SK-N-SH (cell line): ENCODE results near the gene WDR7. TPM values are rescaled to one million over a fixed set of nuclear protein-coding genes. Genes with fewer than 3 reads are reported as not detected.
A peak's percentile ranks its signal among the peaks of the same experiment; 100 is the strongest.

Experiments used
- CTCF ChIA-PET: fragments of 300-600, 350-600 bp; formaldehyde crosslinking; extraction: SDS; loops from one replicate; lab custom pipeline; 2021; lab: Yijun Ruan, JAX
- POLR2A ChIA-PET: fragments of 350-600 bp; sonication (Branson Sonifier 250); formaldehyde crosslinking; extraction: SDS; loops from one replicate; lab custom pipeline; 2020; ENCODE audit warnings: antibody characterized with exemption, inconsistent platforms; lab: Yijun Ruan, JAX
- DNase-seq: peaks from one replicate; pipeline ENCODE4 v3.0.0; 2012
- H2AFZ ChIP-seq: fragments of 200-600 bp; sonication (generic); 2 replicates; pipeline ENCODE4 v1.8.1; 2016; ENCODE audit warnings: antibody characterized with exemption, mild to moderate bottlenecking, low read depth
- H3F3A ChIP-seq: fragments of 200-600 bp; sonication (generic); replicated peaks from 2 replicates; pipeline ENCODE3; 2016; ENCODE audit warnings: antibody characterized with exemption, mild to moderate bottlenecking; ENCODE audit not compliant: insufficient read depth
- H3K27ac ChIP-seq, 2 experiments: fragments of 200-500 bp in 1 of 2; fragments of 200-600 bp in 1 of 2; sonication (Bioruptor generic) in 1 of 2; sonication (generic), shearing (Covaris generic) in 1 of 2; 2 replicates each; pipeline versions ENCODE4 v1.5.1 to v1.6.1; 2014 to 2016; ENCODE audit warnings: low read depth in 2 of 2, inconsistent platforms in 1 of 2, low read length in 1 of 2, mild to moderate bottlenecking in 1 of 2, mixed read lengths in 1 of 2
- H3K27me3 ChIP-seq: fragments of 200-600 bp; sonication (generic), shearing (Covaris generic); 2 replicates; pipeline ENCODE4 v1.6.1; 2016; ENCODE audit warnings: mixed run types; ENCODE audit not compliant: insufficient read depth
- H3K36me3 ChIP-seq, 2 experiments: fragments of 200-500 bp in 1 of 2; fragments of 200-600 bp in 1 of 2; sonication (Bioruptor generic) in 1 of 2; sonication (generic) in 1 of 2; replicated peaks in 1 of 2; 2 replicates each; pipeline versions ENCODE3 to v1.5.1; 2014 to 2016; ENCODE audit warnings: low read length in 1 of 2, mild to moderate bottlenecking in 1 of 2; ENCODE audit not compliant: insufficient read depth in 2 of 2, control insufficient read depth in 1 of 2
- H3K4me1 ChIP-seq, 2 experiments: fragments of 200-500 bp in 1 of 2; fragments of 200-600 bp in 1 of 2; sonication (Bioruptor generic) in 1 of 2; sonication (generic), shearing (Covaris generic) in 1 of 2; 2 replicates each; pipeline versions ENCODE4 v1.5.1 to v1.6.1; 2014 to 2016; ENCODE audit warnings: low read depth in 1 of 2, low read length in 1 of 2, mixed run types in 1 of 2; ENCODE audit not compliant: insufficient read depth in 2 of 2, control insufficient read depth in 1 of 2
- H3K4me2 ChIP-seq: fragments of 200-600 bp; sonication (generic), shearing (Covaris generic); 2 replicates; pipeline ENCODE4 v1.6.1; 2017; ENCODE audit warnings: mixed run types
- H3K4me3 ChIP-seq, 2 experiments: fragments of 200-500 bp in 1 of 2; fragments of 200-600 bp in 1 of 2; sonication (Bioruptor generic) in 1 of 2; sonication (generic), shearing (Covaris generic) in 1 of 2; 2 replicates each; pipeline versions ENCODE4 v1.5.1 to v1.8.1; 2014 to 2016; ENCODE audit warnings: low read depth in 2 of 2, inconsistent platforms in 1 of 2, low read length in 1 of 2, mild to moderate bottlenecking in 1 of 2, mixed read lengths in 1 of 2, moderate library complexity in 1 of 2
- H3K79me2 ChIP-seq: fragments of 200-600 bp; sonication (generic); 2 replicates; pipeline ENCODE4 v1.8.1; 2017; ENCODE audit warnings: mild to moderate bottlenecking; ENCODE audit not compliant: insufficient read depth
- H3K9ac ChIP-seq: fragments of 200-600 bp; sonication (generic); 2 replicates; pipeline ENCODE4 v1.6.1; 2017; ENCODE audit warnings: mixed run types
- H3K9me2 ChIP-seq: fragments of 200-600 bp; sonication (generic); 2 replicates; pipeline ENCODE4 v1.6.1; 2017; ENCODE audit warnings: mixed run types
- H3K9me3 ChIP-seq: fragments of 200-600 bp; sonication (generic); 2 replicates; pipeline ENCODE4 v1.6.1; 2017; ENCODE audit warnings: mixed run types, mild to moderate bottlenecking, moderate library complexity
- H4K20me1 ChIP-seq: fragments of 200-600 bp; sonication (generic); 2 replicates; pipeline ENCODE4 v1.6.1; 2017; ENCODE audit warnings: mild to moderate bottlenecking, mixed run types; ENCODE audit not compliant: insufficient read depth
- ELF1 ChIP-seq: IDR thresholded peaks from 2 replicates; pipeline ENCODE4 v1.4.0; 2012
- EP300 ChIP-seq, 2 experiments: IDR thresholded peaks; 2 replicates each; pipeline versions ENCODE4 v1.4.0 to v1.6.1; 2012; ENCODE audit warnings: borderline replicate concordance in 1 of 2, low read depth in 1 of 2, low read length in 1 of 2
- FOSL2 ChIP-seq: IDR thresholded peaks from 2 replicates; pipeline ENCODE4 v1.4.0; 2012; ENCODE audit warnings: low read depth, mild to moderate bottlenecking, moderate library complexity, borderline replicate concordance
- FOXM1 ChIP-seq: IDR thresholded peaks from 2 replicates; pipeline ENCODE4 v1.4.0; 2012; ENCODE audit warnings: low read depth, mild to moderate bottlenecking
- GABPA ChIP-seq: IDR thresholded peaks from 2 replicates; pipeline ENCODE4 v1.4.0; 2012; ENCODE audit warnings: low read depth, mild to moderate bottlenecking
- GATA2 ChIP-seq: sonication (generic); formaldehyde crosslinking; IDR thresholded peaks from 2 replicates; pipeline ENCODE4 v1.5.0; 2020; ENCODE audit warnings: mild to moderate bottlenecking, missing genetic modification reagents
- JUND ChIP-seq: IDR thresholded peaks from 2 replicates; pipeline ENCODE4 v1.4.0; 2012
- MEF2A ChIP-seq: IDR thresholded peaks from 2 replicates; pipeline ENCODE4 v1.4.0; 2012; ENCODE audit warnings: low read depth, borderline replicate concordance
- POLR2AphosphoS5 ChIP-seq: IDR thresholded peaks from 2 replicates; pipeline ENCODE4 v1.6.1; 2012; ENCODE audit warnings: low read depth, low read length
- RAD21 ChIP-seq: IDR thresholded peaks from 2 replicates; pipeline ENCODE4 v1.6.1; 2012; ENCODE audit warnings: mild to moderate bottlenecking, low read length
- RCOR1 ChIP-seq: fragments of 150-350 bp; IDR thresholded peaks from 2 replicates; pipeline ENCODE4 v1.6.1; 2017; ENCODE audit warnings: antibody characterized with exemption, low read length
- RXRA ChIP-seq: IDR thresholded peaks from 2 replicates; pipeline ENCODE4 v1.4.0; 2012; ENCODE audit warnings: low read depth, mild to moderate bottlenecking, borderline replicate concordance
- SMC3 ChIP-seq: IDR thresholded peaks from 2 replicates; pipeline ENCODE4 v1.6.1; 2012; ENCODE audit warnings: low read depth, low read length, improper control_type of control experiment
- TCF12 ChIP-seq: IDR thresholded peaks from 2 replicates; pipeline ENCODE4 v1.4.0; 2012
- TEAD4 ChIP-seq: IDR thresholded peaks from 2 replicates; pipeline ENCODE4 v1.4.0; 2012; ENCODE audit warnings: mild to moderate bottlenecking, borderline replicate concordance; ENCODE audit not compliant: insufficient read depth
- WGBS: methylation state at CpG from one replicate; pipeline ENCODE4 v1.1.6; 2017; ENCODE audit warnings: low lambda C conversion rate; 5-methylcytosine and 5-hydroxymethylcytosine counted together
- polyA plus RNA-seq, 3 experiments: library from polyadenylated mRNA; depleted of rRNA; stranded (reverse); fragments of >200 nt; gene quantifications; 2 replicates each; pipeline ENCODE4 v1.2.3, GENCODE V29; 2012
- TF ChIP-seq, protein P1 (sequence below): IDR thresholded peaks from 2 replicates; pipeline ENCODE4 v1.4.0; 2012; ENCODE audit warnings: low read depth
- TF ChIP-seq, protein P2 (sequence below): fragments of 150-350 bp; IDR thresholded peaks from 2 replicates; pipeline ENCODE4 v1.6.1; 2017; ENCODE audit warnings: antibody characterized with exemption, low read length, low read depth, borderline replicate concordance
- TF ChIP-seq, protein P3 (sequence below): fragments of 200-600 bp; sonication (generic); IDR thresholded peaks from 2 replicates; pipeline ENCODE4 v1.6.1; 2017; ENCODE audit warnings: antibody characterized with exemption, mild to moderate bottlenecking, moderate library complexity
- TF ChIP-seq, protein P4 (sequence below): IDR thresholded peaks from 2 replicates; pipeline ENCODE4 v1.4.0; 2012; ENCODE audit warnings: low read depth, borderline replicate concordance
- TF ChIP-seq, protein P5 (sequence below): IDR thresholded peaks from 2 replicates; pipeline ENCODE4; 2012

Gene WDR7
- polyA plus RNA-seq, 1 of the 3 experiments (the other 2 are of a cell fraction): 4.1 TPM

DNA sequence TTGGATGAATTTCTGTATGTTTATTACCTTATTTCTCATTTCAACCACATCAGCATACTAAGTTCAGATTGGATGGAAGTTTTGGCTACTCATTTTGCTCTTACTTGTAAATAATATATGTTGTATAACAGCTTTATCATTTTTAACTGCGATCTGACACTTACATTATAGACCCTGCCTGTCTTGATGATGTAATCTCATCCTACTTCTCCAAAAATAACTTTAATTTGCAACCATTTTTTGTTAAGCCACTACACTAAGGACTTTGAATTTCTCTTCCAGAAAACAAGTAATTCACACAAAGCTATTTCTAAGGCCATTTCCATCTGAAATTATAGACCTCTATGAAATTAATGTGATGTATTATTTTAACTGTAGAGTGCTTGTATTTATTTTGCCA, 240.7 kb downstream of the WDR7 start:
- Histone ChIP-seq H3K27me3 (no peaks in the 10 kb centered on the region), H3K4me1 (peaks cover 0 to 21% of the 10 kb centered on the region in 2 experiments; a peak in 3 of 4 replicates), H3K4me2 (no peak overlapping the region), H3K36me3 (no peaks in the 10 kb centered on the region), H2AFZ (peak overlapping the region; percentile 44; the same call in 1 of the 2 replicates), H3K79me2 (no peaks in the 10 kb centered on the region), H3K9me3 (no peaks in the 10 kb centered on the region), H3K9me2 (no peaks in the 10 kb centered on the region), H3K9ac (no peak overlapping the region), H3F3A (peaks cover 19% of the 10 kb centered on the region), H3K27ac (peak overlapping the region in 1 of 2 experiments; percentile 85; a peak in 2 of 4 replicates), H4K20me1 (no peaks in the 10 kb centered on the region), H3K4me3 (no peak overlapping the region)
- CTCF ChIA-PET: interaction anchor here (1.1 to 2.2 kb wide), 2 partner anchors 22 to 546 kb away, joined by 3 to 10 read pairs; no protein-coding TSS in a partner anchor
- TF ChIP-seq SMC3 (no peak), FOSL2 (no peak), GABPA (no peak), FOXM1 (no peak), POLR2AphosphoS5 (no peak), RAD21 (no peak), EP300 (IDR thresholded peaks at IDR 0.05; ENCODE audit: borderline replicate concordance in 1 of 2, low read depth in 1 of 2, low read length in 1 of 2) (no peak), RCOR1 (no peak), MEF2A (no peak), JUND (no peak), GATA2 (CRISPR knock-in tag) (no peak), ELF1 (no peak), RXRA (no peak), TEAD4 (no peak), TCF12 (no peak)
- TF ChIP-seq, protein P1, sequence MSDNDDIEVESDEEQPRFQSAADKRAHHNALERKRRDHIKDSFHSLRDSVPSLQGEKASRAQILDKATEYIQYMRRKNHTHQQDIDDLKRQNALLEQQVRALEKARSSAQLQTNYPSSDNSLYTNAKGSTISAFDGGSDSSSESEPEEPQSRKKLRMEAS: no peak
- TF ChIP-seq, protein P2, sequence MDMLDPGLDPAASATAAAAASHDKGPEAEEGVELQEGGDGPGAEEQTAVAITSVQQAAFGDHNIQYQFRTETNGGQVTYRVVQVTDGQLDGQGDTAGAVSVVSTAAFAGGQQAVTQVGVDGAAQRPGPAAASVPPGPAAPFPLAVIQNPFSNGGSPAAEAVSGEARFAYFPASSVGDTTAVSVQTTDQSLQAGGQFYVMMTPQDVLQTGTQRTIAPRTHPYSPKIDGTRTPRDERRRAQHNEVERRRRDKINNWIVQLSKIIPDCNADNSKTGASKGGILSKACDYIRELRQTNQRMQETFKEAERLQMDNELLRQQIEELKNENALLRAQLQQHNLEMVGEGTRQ: no peak
- TF ChIP-seq, protein P3, sequence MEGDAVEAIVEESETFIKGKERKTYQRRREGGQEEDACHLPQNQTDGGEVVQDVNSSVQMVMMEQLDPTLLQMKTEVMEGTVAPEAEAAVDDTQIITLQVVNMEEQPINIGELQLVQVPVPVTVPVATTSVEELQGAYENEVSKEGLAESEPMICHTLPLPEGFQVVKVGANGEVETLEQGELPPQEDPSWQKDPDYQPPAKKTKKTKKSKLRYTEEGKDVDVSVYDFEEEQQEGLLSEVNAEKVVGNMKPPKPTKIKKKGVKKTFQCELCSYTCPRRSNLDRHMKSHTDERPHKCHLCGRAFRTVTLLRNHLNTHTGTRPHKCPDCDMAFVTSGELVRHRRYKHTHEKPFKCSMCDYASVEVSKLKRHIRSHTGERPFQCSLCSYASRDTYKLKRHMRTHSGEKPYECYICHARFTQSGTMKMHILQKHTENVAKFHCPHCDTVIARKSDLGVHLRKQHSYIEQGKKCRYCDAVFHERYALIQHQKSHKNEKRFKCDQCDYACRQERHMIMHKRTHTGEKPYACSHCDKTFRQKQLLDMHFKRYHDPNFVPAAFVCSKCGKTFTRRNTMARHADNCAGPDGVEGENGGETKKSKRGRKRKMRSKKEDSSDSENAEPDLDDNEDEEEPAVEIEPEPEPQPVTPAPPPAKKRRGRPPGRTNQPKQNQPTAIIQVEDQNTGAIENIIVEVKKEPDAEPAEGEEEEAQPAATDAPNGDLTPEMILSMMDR: no peak
- TF ChIP-seq, protein P4, sequence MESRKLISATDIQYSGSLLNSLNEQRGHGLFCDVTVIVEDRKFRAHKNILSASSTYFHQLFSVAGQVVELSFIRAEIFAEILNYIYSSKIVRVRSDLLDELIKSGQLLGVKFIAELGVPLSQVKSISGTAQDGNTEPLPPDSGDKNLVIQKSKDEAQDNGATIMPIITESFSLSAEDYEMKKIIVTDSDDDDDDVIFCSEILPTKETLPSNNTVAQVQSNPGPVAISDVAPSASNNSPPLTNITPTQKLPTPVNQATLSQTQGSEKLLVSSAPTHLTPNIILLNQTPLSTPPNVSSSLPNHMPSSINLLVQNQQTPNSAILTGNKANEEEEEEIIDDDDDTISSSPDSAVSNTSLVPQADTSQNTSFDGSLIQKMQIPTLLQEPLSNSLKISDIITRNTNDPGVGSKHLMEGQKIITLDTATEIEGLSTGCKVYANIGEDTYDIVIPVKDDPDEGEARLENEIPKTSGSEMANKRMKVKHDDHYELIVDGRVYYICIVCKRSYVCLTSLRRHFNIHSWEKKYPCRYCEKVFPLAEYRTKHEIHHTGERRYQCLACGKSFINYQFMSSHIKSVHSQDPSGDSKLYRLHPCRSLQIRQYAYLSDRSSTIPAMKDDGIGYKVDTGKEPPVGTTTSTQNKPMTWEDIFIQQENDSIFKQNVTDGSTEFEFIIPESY: no peak
- TF ChIP-seq, protein P5, sequence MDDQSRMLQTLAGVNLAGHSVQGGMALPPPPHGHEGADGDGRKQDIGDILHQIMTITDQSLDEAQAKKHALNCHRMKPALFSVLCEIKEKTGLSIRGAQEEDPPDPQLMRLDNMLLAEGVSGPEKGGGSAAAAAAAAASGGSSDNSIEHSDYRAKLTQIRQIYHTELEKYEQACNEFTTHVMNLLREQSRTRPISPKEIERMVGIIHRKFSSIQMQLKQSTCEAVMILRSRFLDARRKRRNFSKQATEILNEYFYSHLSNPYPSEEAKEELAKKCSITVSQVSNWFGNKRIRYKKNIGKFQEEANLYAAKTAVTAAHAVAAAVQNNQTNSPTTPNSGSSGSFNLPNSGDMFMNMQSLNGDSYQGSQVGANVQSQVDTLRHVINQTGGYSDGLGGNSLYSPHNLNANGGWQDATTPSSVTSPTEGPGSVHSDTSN: no peak
- no peak for DNase-seq
- POLR2A ChIA-PET: no interaction called here
- WGBS: 94% methylated on average over 1 of the region's 1 CpG
